Activated CD4-positive, alpha-beta T cell treated with anti-CD3 and anti-CD28 coated beads, Interleukin-2, amount 10 ng/mL, durations not matched to agents 7 days and 5 days (primary cell): ENCODE data around the gene TP53TG3E. TPM values are rescaled to one million over a fixed set of nuclear protein-coding genes. Genes with fewer than 3 reads are reported as not detected.
"Not testable (repeated sequence)": the region's sequence is repeated elsewhere in the genome, so short reads cannot be mapped to it uniquely, and the experiment has no call there.

Experiments
- CTCF ChIA-PET: fragments of 350-600 bp; sonication (Branson Sonifier 250); formaldehyde crosslinking; loops from one replicate; lab custom pipeline; 2021; ENCODE audit warnings: antibody characterized with exemption; lab: Charles Lee
- POLR2A ChIA-PET: fragments of 350-600 bp; sonication (Branson Sonifier 250); formaldehyde crosslinking; loops from one replicate; lab custom pipeline; 2021; ENCODE audit warnings: antibody characterized with exemption; lab: Charles Lee
- DNase-seq: peaks from one replicate; pipeline ENCODE4 v3.0.0-alpha.2; 2020
- H3K27ac Mint-ChIP-seq: one replicate; pipeline ENCODE4 v1.8.0; 2021; ENCODE audit warnings: mild to moderate bottlenecking, moderate library complexity, mixed read lengths
- H3K27me3 Mint-ChIP-seq: one replicate; pipeline ENCODE4 v1.8.0; 2021; ENCODE audit warnings: mixed read lengths
- H3K36me3 Mint-ChIP-seq: one replicate; pipeline ENCODE4 v1.8.0; 2021; ENCODE audit warnings: low read depth, mixed read lengths
- H3K4me1 Mint-ChIP-seq: one replicate; pipeline ENCODE4 v1.8.0; 2021; ENCODE audit warnings: mixed read lengths
- H3K4me3 Mint-ChIP-seq: one replicate; pipeline ENCODE4 v1.8.0; 2021; ENCODE audit warnings: mild to moderate bottlenecking, moderate library complexity, mixed read lengths
- H3K9me3 Mint-ChIP-seq: one replicate; pipeline ENCODE4 v1.8.0; 2021; ENCODE audit warnings: mixed read lengths
- total RNA-seq, 2 experiments: library from RNA; stranded (reverse); gene quantifications; one replicate each; pipeline ENCODE4 v1.2.3, GENCODE V29; 2021

TP53TG3E gene, protein sequence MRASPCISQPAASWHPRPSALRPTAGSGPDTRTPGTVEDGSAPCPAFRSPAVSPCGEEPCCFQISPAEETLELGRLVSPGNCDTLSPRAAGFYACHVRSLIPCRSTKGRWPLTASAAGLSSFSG
- not detected for total RNA-seq

DNA sequence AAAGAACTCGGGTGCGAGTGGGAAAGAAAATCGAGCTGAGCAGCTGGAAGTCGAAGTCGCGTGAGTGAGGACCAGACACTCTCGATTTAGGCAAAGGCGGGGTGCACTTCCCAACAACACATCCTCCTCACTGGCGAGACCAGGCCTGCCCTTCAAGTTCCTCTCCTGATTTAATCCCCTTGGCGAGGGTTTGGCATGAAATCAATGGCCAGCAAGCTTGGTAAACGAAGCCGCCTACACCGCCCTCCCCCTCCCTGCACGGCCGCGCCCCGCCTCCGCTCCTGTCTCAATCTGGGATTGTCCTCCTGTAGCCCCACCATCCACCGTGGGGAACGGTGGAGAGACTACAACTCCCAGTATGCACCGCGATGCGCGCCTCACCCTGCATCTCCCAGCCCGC lies at the start of gene TP53TG3E:
Gene TP53TG3E (plus strand): TSS at position 301 of the 400 bp plus-strand sequence. CDS start 68 bp downstream, at position 369.
- H3K27ac Mint-ChIP-seq, H3K9me3 Mint-ChIP-seq, CTCF ChIA-PET, H3K4me3 Mint-ChIP-seq, H3K4me1 Mint-ChIP-seq, DNase-seq, H3K36me3 Mint-ChIP-seq, POLR2A ChIA-PET, H3K27me3 Mint-ChIP-seq: not testable (repeated sequence)

DNA sequence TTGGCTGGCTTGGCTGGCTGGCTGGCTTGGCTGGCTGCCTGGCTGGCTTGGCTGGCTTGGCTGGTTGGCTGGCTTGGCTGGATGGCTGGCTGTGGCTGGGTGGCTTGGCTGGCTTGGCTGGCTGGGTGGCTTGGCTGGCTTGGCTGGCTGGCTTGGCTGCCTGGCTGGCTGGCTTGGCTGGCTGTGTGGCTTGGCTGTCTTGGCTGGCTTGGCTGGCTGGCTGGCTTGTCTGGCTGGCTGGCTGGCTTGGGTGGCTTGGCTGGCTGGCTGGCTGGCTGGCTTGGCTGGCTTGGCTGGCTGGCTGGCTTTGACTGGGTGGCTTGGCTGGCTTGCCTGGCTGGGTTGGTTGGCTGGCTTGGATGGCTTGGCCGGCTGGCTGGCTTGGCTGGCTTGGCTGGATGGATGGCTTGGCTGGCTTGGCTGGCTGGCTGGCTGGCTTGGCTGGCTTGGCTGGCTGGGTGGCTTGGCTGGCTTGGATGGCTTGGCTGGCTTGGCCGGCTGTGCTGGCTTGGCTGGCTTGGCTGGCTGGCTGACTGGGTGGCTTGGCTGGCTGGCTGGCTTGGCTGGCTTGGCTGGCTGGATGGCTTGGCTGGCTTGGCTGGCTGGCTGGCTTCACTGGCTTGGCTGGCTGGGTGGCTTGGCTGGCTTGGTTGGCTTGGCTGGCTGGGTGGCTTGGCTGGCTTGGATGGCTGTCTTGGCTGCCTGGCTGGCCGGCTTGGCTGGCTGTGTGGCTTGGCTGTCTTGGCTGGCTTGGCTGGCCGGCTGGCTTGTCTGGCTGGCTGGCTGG lies 32.3 kb downstream of the TP53TG3E start:
- H3K4me3 Mint-ChIP-seq, H3K36me3 Mint-ChIP-seq, CTCF ChIA-PET, H3K9me3 Mint-ChIP-seq, H3K27ac Mint-ChIP-seq, H3K27me3 Mint-ChIP-seq, POLR2A ChIA-PET, H3K4me1 Mint-ChIP-seq: not testable (repeated sequence)
- peak; percentile 42 for DNase-seq

DNA sequence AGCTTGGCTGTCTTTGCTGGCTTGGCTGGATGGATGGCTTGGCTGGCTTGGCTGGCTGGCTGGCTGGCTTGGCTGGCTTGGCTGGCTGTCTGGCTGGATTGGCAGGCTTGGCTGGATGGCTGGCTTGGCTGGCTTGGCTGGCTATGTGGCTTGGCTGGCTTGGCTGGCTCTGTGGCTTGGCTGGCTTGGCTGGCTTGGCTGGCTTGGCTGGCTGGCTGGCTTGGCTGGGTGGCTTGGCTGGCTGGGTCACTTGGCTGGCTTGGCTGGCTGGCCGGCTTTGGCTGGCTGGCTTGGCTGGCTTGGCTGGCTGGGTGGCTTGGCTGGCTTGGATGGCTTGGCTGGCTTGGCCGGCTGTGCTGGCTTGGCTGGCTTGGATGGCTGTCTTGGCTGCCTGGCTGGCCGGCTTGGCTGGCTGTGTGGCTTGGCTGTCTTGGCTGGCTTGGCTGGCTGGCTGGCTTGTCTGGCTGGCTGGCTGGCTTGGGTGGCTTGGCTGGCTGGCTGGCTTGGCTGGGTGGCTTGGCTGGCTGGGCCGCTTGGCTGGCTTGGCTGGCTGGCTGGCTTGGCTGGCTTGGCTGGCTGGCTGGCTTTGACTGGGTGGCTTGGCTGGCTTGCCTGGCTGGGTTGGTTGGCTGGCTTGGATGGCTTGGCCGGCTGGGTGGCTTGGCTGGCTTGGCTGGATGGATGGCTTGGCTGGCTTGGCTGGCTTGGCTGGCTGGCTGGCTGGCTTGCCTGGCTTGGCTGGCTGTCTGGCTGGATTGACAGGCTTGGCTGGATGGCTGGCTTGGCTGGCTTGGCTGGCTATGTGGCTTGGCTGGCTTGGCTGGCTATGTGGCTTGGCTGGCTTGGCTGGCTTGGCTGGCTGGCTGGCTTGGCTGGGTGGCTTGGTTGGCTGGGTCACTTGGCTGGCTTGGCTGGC lies 33.8 kb downstream of the TP53TG3E start:
- H3K4me1 Mint-ChIP-seq, H3K4me3 Mint-ChIP-seq, H3K36me3 Mint-ChIP-seq, POLR2A ChIA-PET, H3K27ac Mint-ChIP-seq, H3K9me3 Mint-ChIP-seq, H3K27me3 Mint-ChIP-seq: not testable (repeated sequence)
- CTCF ChIA-PET, result interaction anchor here (0.6 kb wide), 1 partner anchor 154 kb away, joined by 3 read pairs; no protein-coding TSS in a partner anchor
- DNase-seq, result peak; percentile 39

DNA sequence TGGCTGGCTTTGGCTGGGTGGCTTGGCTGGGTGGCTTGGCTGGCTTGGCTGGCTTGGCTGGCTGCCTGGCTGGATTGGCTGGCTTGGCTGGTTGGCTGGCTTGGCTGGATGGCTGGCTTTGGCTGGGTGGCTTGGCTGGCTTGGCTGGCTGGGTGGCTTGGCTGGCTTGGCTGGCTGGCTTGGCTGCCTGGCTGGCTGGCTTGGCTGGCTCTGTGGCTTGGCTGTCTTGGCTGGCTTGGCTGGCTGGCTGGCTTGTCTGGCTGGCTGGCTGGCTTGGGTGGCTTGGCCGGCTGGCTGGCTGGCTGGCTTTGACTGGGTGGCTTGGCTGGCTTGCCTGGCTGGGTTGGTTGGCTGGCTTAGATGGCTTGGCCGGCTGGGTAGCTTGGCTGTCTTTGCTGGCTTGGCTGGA lies 34.4 kb downstream of the TP53TG3E start:
- H3K4me1 Mint-ChIP-seq, H3K27me3 Mint-ChIP-seq, H3K4me3 Mint-ChIP-seq, H3K27ac Mint-ChIP-seq, H3K36me3 Mint-ChIP-seq, CTCF ChIA-PET, POLR2A ChIA-PET, H3K9me3 Mint-ChIP-seq: not testable (repeated sequence)
- peak; percentile 24 for DNase-seq

DNA sequence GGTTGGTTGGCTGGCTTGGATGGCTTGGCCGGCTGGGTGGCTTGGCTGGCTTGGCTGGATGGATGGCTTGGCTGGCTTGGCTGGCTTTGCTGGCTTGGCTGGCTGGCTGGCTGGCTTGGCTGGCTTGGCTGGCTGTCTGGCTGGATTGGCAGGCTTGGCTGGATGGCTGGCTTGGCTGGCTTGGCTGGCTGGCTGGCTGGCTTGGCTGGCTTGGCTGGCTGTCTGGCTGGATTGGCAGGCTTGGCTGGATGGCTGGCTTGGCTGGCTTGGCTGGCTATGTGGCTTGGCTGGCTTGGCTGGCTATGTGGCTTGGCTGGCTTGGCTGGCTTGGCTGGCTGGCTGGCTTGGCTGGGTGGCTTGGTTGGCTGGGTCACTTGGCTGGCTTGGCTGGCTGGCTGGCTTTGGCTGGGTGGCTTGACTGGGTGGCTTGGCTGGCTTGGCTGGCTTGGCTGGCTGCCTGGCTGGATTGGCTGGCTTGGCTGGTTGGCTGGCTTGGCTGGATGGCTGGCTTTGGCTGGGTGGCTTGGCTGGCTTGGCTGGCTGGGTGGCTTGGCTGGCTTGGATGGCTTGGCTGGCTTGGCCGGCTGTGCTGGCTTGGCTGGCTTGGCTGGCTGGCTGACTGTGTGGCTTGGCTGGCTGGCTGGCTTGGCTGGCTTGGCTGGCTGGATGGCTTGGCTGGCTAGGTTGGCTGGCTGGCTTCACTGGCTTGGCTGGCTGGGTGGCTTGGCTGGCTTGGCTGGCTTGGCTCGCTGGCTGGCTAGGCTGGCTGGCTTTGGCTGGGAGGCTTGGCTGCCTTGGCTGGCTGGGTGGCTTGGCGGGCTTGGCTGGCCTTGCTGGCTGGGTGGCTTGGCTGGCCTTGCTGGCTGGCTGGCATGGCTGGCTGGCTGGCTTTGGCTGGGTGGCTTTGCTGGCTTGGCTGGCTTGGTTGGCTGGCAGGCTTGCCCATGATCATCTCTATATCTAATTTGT lies 35.3 kb downstream of the TP53TG3E start:
- CTCF ChIA-PET, H3K9me3 Mint-ChIP-seq, H3K27ac Mint-ChIP-seq, H3K27me3 Mint-ChIP-seq, H3K4me1 Mint-ChIP-seq, H3K36me3 Mint-ChIP-seq, H3K4me3 Mint-ChIP-seq, POLR2A ChIA-PET: not testable (repeated sequence)
- DNase-seq, result peak; percentile 29

Other genes with a start within 250 kb of the TP53TG3E start
- gene TP53TG3C, start 110.1 kb upstream of the TP53TG3E start, total RNA-seq, result not detected
- not detected for gene TP53TG3B, start 56.5 kb downstream of the TP53TG3E start, total RNA-seq
- not detected for gene TP53TG3F, start 155.3 kb downstream of the TP53TG3E start, total RNA-seq